MM.1S (cell line): ENCODE measurements around the gene H19.

Experiments
- CTCF ChIP-seq: fragments of 300-600 bp; sonication (generic); IDR thresholded peaks from 2 replicates; pipeline ENCODE4 v1.5.1; 2016; ENCODE audit warnings: antibody characterized with exemption, low read length, mixed read lengths
- EZH2 ChIP-seq: fragments of 300-600 bp; sonication (generic); optimal IDR thresholded peaks from 2 replicates; pipeline ENCODE3; 2017; ENCODE audit warnings: low read depth, mild to moderate bottlenecking, antibody characterized with exemption, low read length, mixed read lengths
- EZH2phosphoT487 ChIP-seq: fragments of 300-600 bp; sonication (generic); IDR thresholded peaks from 2 replicates; pipeline ENCODE4 v1.6.1; 2018; ENCODE audit warnings: antibody characterized with exemption, low read length

GRCh38 chr11:1949922-1950321 lies 47.7 kb downstream of the H19 start:
- TF ChIP-seq CTCF (no peak), EZH2phosphoT487 (no peak), EZH2 (no peak)
